HG03060 (cell line): ENCODE measurements around the gene BRIP1.
"Not testable (repeated sequence)": the region's sequence is repeated elsewhere in the genome, so short reads cannot be mapped to it uniquely, and the experiment has no call there.

Experiments
- ATAC-seq: cut with Tn5 transposase; IDR thresholded peaks from one replicate; pipeline ENCODE4 v1.9.1; 2021; ENCODE audit warnings: low read depth, moderate number of reproducible peaks; ENCODE audit not compliant: unreplicated experiment

Gene BRIP1

DNA sequence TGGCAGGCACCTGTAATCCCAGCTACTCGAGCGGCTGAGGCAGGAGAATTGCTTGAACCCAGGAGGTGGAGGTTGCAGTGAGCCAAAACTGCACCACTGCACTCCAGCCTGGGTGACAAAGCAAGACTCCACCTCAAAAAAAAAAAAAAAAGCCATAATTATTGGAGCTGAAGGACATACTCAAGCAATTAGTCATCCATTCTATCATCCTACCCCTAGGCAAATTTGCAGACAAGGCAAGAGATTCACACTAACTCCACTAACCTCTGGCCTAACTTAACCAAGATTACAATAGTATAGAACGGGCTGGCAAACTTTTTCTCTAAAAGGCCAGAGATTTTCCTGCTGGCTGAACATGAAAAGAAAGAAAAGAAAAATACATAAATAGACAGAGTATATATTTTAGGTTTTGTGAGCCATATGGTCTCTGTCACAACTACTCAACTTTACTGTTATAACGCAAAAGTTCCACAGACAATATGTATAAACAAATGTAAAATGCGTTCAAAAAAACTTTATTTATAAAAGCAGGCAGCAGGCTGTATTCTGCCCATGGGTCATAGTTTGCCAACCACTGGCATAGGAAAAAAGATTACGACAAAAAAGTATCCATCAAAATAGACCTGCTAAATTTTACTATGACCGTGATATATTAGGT, 29.7 kb downstream of the BRIP1 start:
- no peak for ATAC-seq

DNA sequence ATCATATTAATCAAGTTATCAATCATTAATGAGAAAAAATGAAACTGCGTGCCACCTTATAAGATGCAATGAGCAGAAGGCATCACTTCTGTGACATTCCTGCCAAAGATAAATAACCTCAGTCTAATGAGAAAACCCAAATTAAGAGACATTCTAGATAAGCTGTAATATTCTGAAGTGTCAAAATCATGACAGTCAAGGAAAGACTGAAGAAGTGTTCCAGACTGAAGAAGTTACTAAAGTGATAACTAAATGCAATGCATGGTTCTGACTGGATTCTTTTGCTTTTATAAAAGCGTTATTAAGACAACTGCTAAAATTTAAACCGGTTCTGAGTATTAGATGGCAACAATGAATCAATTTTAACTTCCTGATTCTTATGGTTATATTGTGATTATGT, 30.9 kb downstream of the BRIP1 start:
- no peak for ATAC-seq

DNA sequence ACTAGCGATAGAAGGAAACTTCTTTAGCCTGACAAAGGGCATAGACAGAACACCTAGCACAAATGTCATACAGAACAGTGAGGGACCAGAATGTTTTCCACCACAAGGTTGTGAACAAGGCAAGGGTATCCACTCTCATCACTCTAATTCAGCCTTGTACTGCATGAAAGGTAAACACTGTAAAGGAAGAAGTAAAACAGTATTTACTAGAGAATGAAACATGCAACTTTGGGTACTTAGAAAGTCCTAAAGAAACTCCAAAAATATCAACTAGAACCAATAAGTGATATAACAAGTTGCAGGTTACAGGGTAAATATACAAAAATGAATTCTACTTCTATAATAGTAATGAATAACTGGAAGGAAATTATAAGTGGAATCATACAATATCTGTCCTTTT, 32.2 kb downstream of the BRIP1 start:
- ATAC-seq: no peak

GRCh38 chr17:61828694-61829093, 34.6 kb downstream of the BRIP1 start:
- no peak for ATAC-seq

GRCh38 chr17:61827649-61828395, 35.5 kb downstream of the BRIP1 start:
- no peak for ATAC-seq

GRCh38 chr17:61826866-61827265, 36.5 kb downstream of the BRIP1 start:
- not testable (repeated sequence) for ATAC-seq

GRCh38 chr17:61826198-61826597, 37.1 kb downstream of the BRIP1 start:
- not testable (repeated sequence) for ATAC-seq

DNA sequence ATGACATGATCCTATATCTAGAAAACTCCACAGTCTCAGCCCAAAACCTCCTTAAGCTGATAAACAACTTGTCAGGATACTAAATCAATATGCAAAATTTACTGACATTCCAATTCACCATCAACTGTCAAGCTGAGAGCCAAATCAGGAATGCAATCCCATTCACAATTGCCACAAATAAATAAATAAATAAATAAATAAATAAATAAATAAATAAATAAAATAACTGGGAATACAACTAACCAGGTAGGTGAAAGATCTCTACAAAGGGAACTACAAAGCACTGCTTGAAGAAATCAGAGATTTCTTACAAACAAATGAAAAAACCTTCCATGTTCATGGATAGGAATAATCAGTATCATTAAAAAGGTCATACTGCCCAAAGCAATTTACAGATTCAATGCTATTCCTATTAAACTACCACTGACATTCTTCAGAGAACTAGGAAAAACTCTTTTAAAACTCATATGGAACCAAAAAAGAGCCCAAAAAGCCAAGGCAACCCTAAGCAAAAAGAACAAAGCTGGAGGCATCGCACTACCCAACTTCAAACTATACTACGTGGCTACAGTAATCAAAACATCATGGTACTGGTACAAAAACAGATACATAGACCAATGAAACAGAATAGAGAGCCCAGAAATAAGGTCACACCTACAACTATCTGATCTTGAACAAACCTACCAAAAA, 37.7 kb downstream of the BRIP1 start:
- ATAC-seq: no peak

- ATAC-seq: no peak
Measured at GRCh38 chr17:61822326-61823285, 40.7 kb downstream of the BRIP1 start.

DNA sequence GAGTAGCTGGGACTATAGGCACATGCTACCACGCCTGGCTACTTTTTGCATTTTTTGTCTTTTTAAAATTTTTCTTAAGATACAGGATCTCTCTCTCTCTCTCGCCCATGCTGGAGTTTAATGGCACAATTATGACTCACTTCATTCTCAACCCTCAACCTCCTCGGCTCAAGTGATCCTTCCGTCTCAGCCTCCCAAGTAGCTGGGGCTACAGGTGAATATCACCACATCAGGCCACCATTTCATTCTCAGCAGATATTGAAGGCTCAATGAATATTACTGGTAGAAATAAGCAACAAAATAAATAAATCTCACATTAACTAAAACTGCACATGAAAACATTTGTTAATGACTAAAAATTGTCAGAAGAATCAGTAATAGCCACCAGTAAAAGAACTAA, 41.7 kb downstream of the BRIP1 start:
- no peak for ATAC-seq

DNA sequence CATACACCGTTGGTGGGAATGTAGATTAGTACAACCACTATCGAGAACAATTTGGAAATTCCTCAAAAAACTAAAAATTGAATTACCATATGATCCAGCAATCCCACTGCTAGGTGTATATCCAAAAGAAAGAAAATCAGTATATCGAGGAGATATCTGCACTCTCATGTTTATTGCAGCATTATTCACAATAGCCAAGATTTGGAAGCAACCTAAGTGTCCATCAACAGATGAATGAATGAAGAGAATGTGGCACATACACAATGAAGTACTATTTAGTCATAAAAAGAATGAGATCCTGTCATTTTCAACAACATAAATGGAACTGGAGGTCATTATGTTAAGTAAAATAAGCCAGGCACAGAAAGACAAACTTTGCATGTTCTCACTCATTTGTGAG, 44.1 kb downstream of the BRIP1 start:
- ATAC-seq: not testable (repeated sequence)

DNA sequence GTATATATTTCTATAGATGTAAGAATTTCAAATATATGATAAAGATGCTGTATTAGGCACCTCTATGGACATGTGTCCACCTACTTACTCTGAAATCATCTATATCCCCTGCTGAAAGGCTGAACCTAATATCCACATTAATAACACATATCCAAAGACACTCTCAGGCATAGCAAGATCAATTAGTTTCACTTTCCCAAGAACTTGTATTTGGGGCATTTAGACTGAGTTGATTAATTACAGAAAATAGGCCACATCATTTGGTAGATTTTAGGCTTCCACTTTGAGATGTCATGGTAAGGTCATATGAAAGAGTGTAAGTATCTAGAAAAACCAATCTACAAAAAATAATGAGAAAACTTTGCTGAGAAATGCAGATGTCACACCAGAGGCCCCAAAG, 45.1 kb downstream of the BRIP1 start:
- ATAC-seq: no peak

GRCh38 chr17:61817452-61817851, 45.9 kb downstream of the BRIP1 start:
- ATAC-seq: no peak

GRCh38 chr17:61816538-61816937, 46.8 kb downstream of the BRIP1 start:
- ATAC-seq: no peak

DNA sequence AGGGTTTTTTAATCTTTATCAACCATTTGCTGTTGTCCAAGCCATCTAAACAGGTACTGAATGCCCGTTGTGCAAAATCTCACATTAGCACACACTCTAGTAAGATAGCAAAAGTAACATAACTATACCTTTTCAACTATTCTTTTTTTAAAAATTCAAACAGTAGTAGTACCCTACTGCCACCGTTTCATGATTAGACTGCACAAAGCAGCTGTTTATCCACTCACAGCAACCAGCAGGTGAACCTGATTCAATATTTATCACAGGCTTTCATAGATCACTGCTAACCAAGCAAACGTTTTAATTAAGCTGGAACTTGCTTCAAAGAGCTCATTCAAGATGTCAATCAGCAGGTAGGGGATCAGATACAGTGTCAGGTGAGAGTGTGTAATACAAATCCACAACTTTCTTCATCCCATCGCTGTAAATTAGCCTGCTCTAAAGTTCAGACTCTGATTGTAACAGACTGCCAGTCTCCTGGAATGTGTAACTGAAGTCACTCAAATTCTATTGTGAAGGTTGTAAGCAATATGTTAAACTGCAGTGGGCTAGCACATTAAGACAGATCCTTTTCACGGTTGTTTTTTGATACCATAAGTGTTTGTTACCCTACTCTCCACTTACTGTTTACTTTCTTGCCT, 47.3 kb downstream of the BRIP1 start:
- no peak for ATAC-seq

DNA sequence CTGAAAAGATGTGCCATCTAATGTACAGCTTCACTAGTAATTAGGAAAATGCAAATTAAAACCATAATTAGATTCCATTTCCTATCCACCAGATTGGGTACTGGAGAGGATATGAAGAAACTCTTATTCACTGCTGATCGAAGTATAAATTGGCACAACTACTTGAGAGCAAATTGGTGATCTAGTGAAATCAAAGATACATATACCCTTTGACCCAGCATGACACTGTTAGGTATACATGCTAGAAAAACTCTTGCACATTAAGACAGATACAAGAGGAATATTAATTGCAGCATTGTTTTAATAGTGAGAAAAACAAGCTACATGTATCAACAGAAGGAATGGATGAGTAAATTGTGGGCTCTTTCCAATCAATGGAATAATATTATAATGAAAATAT, 48.8 kb downstream of the BRIP1 start:
- ATAC-seq: no peak

- ATAC-seq: no peak
Measured at GRCh38 chr17:61813211-61813610, 50.1 kb downstream of the BRIP1 start.

GRCh38 chr17:61812747-61813146, 50.6 kb downstream of the BRIP1 start:
- ATAC-seq: no peak

DNA sequence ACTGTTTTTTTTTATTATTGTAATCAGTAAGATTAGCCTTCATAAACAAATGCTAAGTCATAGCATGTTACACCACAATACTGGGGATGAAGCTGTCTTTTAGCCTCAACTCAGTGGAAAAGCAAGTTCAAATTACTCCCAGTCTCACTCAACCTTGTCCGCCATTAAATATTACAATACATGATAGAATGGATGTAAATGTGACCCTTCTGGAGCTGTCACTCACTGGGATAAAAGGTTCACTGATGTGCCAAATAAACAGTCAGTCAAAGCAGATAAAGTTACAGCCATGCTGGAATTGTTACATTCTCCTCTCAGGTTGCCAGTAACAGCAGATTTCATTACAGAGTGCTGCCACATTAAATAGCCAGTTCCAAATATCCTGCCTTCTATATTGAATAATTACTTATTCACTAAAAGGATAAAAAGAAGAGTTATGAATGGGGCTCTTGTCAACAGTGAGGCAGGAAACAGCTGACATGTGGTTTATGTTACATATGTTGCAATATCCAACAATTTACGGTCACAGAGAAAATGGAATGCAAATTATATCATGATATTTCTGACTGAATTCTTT, 53.4 kb downstream of the BRIP1 start:
- ATAC-seq: no peak

DNA sequence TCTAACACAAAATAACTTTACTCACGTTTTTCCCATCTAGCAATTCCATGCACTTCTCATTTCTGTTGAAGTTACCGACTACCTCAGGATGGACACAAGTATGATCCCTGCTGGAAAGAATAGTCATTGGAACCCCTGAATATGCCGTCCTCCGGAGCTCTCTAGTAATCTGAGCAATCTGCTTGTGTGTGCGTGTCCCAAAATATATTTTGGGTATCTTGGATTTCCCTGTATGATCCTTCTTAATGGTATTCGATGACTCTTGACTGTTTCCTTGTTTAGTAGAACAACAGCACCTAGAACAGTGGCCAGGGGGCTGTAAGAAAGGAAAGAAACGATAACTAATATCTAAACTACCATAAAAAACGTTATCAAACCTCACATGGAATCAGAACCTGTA, 54.9 kb downstream of the BRIP1 start:
- no peak for ATAC-seq
